ENCODE measurements around the gene MAP3K10. TPM values are rescaled to one million over a fixed set of nuclear protein-coding genes. Genes with fewer than 3 reads are reported as not detected.

The MAP3K10 gene
- polyA plus RNA-seq, 2 donors, result 5.9 to 13.5 TPM

- Histone ChIP-seq H3K4me3 (ENCODE audit: low read depth in 1 of 2, low read length in 2 of 2) (no peak overlapping the region), H3K27ac (ENCODE audit: low read depth in 2 of 2, low read length in 1 of 2) (no peak overlapping the region), H3K36me3 (ENCODE audit: control insufficient read depth in 2 of 2, insufficient read depth in 2 of 2, low read length in 1 of 2) (no peaks in the 10 kb centered on the region), H3K9me3 (ENCODE audit: control insufficient read depth in 2 of 2, insufficient read depth in 1 of 2, low read depth in 1 of 2, low read length in 1 of 2) (no peaks in the 10 kb centered on the region), H3K27me3 (ENCODE audit: control insufficient read depth in 1 of 2, insufficient read depth in 2 of 2, low read length in 2 of 2) (no peaks in the 10 kb centered on the region), H3K4me1 (ENCODE audit: control insufficient read depth in 2 of 2, insufficient read depth in 2 of 2, low read length in 1 of 2) (peaks cover 0 to 15% of the 10 kb centered on the region in 2 donors)
- 83 to 86% methylated on average over 3 of the region's 3 CpGs for WGBS, 2 donors
Observed at GRCh38 chr19:40193587-40193849, 2.3 kb downstream of the MAP3K10 start.

GRCh38 chr19:40198272-40198990 is 7.2 kb downstream of the MAP3K10 start:
- no peaks in the 10 kb centered on the region for H3K9me3 ChIP-seq (ENCODE audit: control insufficient read depth in 2 of 2, insufficient read depth in 1 of 2, low read depth in 1 of 2, low read length in 1 of 2)
- no peaks in the 10 kb centered on the region for H3K4me1 ChIP-seq (ENCODE audit: control insufficient read depth in 2 of 2, insufficient read depth in 2 of 2, low read length in 1 of 2)
- no peak overlapping the region for H3K4me3 ChIP-seq (ENCODE audit: low read depth in 1 of 2, low read length in 2 of 2)
- H3K27me3 ChIP-seq (ENCODE audit: control insufficient read depth in 1 of 2, insufficient read depth in 2 of 2, low read length in 2 of 2), result no peaks in the 10 kb centered on the region
- no peak overlapping the region for H3K27ac ChIP-seq (ENCODE audit: low read depth in 2 of 2, low read length in 1 of 2)
- peaks cover 2% of the 10 kb centered on the region in 2 donors for H3K36me3 ChIP-seq (ENCODE audit: control insufficient read depth in 2 of 2, insufficient read depth in 2 of 2, low read length in 1 of 2)
- WGBS, 2 donors, result 95 to 96% methylated on average over 28 to 29 of the region's 29 CpGs

- H3K27ac ChIP-seq (ENCODE audit: low read depth in 2 of 2, low read length in 1 of 2), result no peak overlapping the region
- WGBS, 2 donors, result 65 to 71% methylated on average over 9 of the region's 9 CpGs
- H3K4me1 ChIP-seq (ENCODE audit: control insufficient read depth in 2 of 2, insufficient read depth in 2 of 2, low read length in 1 of 2), result no peaks in the 10 kb centered on the region
Observed at GRCh38 chr19:40200341-40201099, 9.3 kb downstream of the MAP3K10 start.

GRCh38 chr19:40204381-40204780 is 13.2 kb downstream of the MAP3K10 start:
- WGBS, 2 donors, result 96% methylated on average over 16 of the region's 16 CpGs
- Histone ChIP-seq H3K4me1 (ENCODE audit: control insufficient read depth in 2 of 2, insufficient read depth in 2 of 2, low read length in 1 of 2) (no peaks in the 10 kb centered on the region), H3K9me3 (ENCODE audit: control insufficient read depth in 2 of 2, insufficient read depth in 1 of 2, low read depth in 1 of 2, low read length in 1 of 2) (no peaks in the 10 kb centered on the region), H3K27ac (ENCODE audit: low read depth in 2 of 2, low read length in 1 of 2) (no peak overlapping the region), H3K36me3 (ENCODE audit: control insufficient read depth in 2 of 2, insufficient read depth in 2 of 2, low read length in 1 of 2) (peaks cover 6 to 16% of the 10 kb centered on the region in 2 donors), H3K27me3 (ENCODE audit: control insufficient read depth in 1 of 2, insufficient read depth in 2 of 2, low read length in 2 of 2) (no peaks in the 10 kb centered on the region), H3K4me3 (ENCODE audit: low read depth in 1 of 2, low read length in 2 of 2) (no peak overlapping the region)

More at GRCh38 chr19:40200341-40201099, 9.3 kb downstream of the MAP3K10 start:
- Histone ChIP-seq H3K4me3 (ENCODE audit: low read depth in 1 of 2, low read length in 2 of 2) (no peak overlapping the region), H3K36me3 (ENCODE audit: control insufficient read depth in 2 of 2, insufficient read depth in 2 of 2, low read length in 1 of 2) (peaks cover 6 to 11% of the 10 kb centered on the region in 2 donors), H3K27me3 (ENCODE audit: control insufficient read depth in 1 of 2, insufficient read depth in 2 of 2, low read length in 2 of 2) (no peaks in the 10 kb centered on the region), H3K9me3 (ENCODE audit: control insufficient read depth in 2 of 2, insufficient read depth in 1 of 2, low read depth in 1 of 2, low read length in 1 of 2) (no peaks in the 10 kb centered on the region)

GRCh38 chr19:40205760-40206159 is 14.5 kb downstream of the MAP3K10 start:
- H3K27ac ChIP-seq (ENCODE audit: low read depth in 2 of 2, low read length in 1 of 2), result no peak overlapping the region
- H3K27me3 ChIP-seq (ENCODE audit: control insufficient read depth in 1 of 2, insufficient read depth in 2 of 2, low read length in 2 of 2), result no peaks in the 10 kb centered on the region
- no peaks in the 10 kb centered on the region for H3K4me1 ChIP-seq (ENCODE audit: control insufficient read depth in 2 of 2, insufficient read depth in 2 of 2, low read length in 1 of 2)
- 97% methylated on average over 21 of the region's 21 CpGs for WGBS, 2 donors
- no peaks in the 10 kb centered on the region for H3K9me3 ChIP-seq (ENCODE audit: control insufficient read depth in 2 of 2, insufficient read depth in 1 of 2, low read depth in 1 of 2, low read length in 1 of 2)
- H3K4me3 ChIP-seq (ENCODE audit: low read depth in 1 of 2, low read length in 2 of 2), result no peak overlapping the region
- H3K36me3 ChIP-seq (ENCODE audit: control insufficient read depth in 2 of 2, insufficient read depth in 2 of 2, low read length in 1 of 2), result peaks cover 6 to 16% of the 10 kb centered on the region in 2 donors

GRCh38 chr19:40208602-40209001 is 17.4 kb downstream of the MAP3K10 start:
- Histone ChIP-seq H3K27me3 (ENCODE audit: control insufficient read depth in 1 of 2, insufficient read depth in 2 of 2, low read length in 2 of 2) (no peaks in the 10 kb centered on the region), H3K4me1 (ENCODE audit: control insufficient read depth in 2 of 2, insufficient read depth in 2 of 2, low read length in 1 of 2) (no peaks in the 10 kb centered on the region), H3K4me3 (ENCODE audit: low read depth in 1 of 2, low read length in 2 of 2) (no peak overlapping the region), H3K9me3 (ENCODE audit: control insufficient read depth in 2 of 2, insufficient read depth in 1 of 2, low read depth in 1 of 2, low read length in 1 of 2) (no peaks in the 10 kb centered on the region), H3K36me3 (ENCODE audit: control insufficient read depth in 2 of 2, insufficient read depth in 2 of 2, low read length in 1 of 2) (peaks cover 6 to 23% of the 10 kb centered on the region in 2 donors), H3K27ac (ENCODE audit: low read depth in 2 of 2, low read length in 1 of 2) (no peak overlapping the region)
- WGBS, 2 donors, result 98 to 100% methylated on average over 5 of the region's 5 CpGs

- Histone ChIP-seq H3K4me3 (ENCODE audit: low read depth in 1 of 2, low read length in 2 of 2) (no peak overlapping the region), H3K9me3 (ENCODE audit: control insufficient read depth in 2 of 2, insufficient read depth in 1 of 2, low read depth in 1 of 2, low read length in 1 of 2) (peaks cover 0 to 3% of the 10 kb centered on the region in 2 donors), H3K4me1 (ENCODE audit: control insufficient read depth in 2 of 2, insufficient read depth in 2 of 2, low read length in 1 of 2) (no peaks in the 10 kb centered on the region), H3K36me3 (ENCODE audit: control insufficient read depth in 2 of 2, insufficient read depth in 2 of 2, low read length in 1 of 2) (peaks cover 2 to 11% of the 10 kb centered on the region in 2 donors), H3K27ac (ENCODE audit: low read depth in 2 of 2, low read length in 1 of 2) (no peak overlapping the region), H3K27me3 (ENCODE audit: control insufficient read depth in 1 of 2, insufficient read depth in 2 of 2, low read length in 2 of 2) (no peaks in the 10 kb centered on the region)
- WGBS, 2 donors, result 91 to 92% methylated on average over 5 of the region's 5 CpGs
Observed at GRCh38 chr19:40210889-40211288, 19.7 kb downstream of the MAP3K10 start.

- H3K9me3 ChIP-seq (ENCODE audit: control insufficient read depth in 2 of 2, insufficient read depth in 1 of 2, low read depth in 1 of 2, low read length in 1 of 2), result peaks cover 0 to 3% of the 10 kb centered on the region in 2 donors
Observed at GRCh38 chr19:40213251-40213829, 22.1 kb downstream of the MAP3K10 start.

GRCh38 chr19:40213882-40214570 is 22.8 kb downstream of the MAP3K10 start:
- 91 to 93% methylated on average over 49 to 50 of the region's 50 CpGs for WGBS, 2 donors
- Histone ChIP-seq H3K4me1 (ENCODE audit: control insufficient read depth in 2 of 2, insufficient read depth in 2 of 2, low read length in 1 of 2) (peaks cover 6 to 10% of the 10 kb centered on the region in 2 donors), H3K4me3 (ENCODE audit: low read depth in 1 of 2, low read length in 2 of 2) (no peak overlapping the region)

More at GRCh38 chr19:40213251-40213829, 22.1 kb downstream of the MAP3K10 start:
- H3K4me3 ChIP-seq (ENCODE audit: low read depth in 1 of 2, low read length in 2 of 2), result no peak overlapping the region
- WGBS, 2 donors, result 87 to 90% methylated on average over 52 to 53 of the region's 53 CpGs
- H3K27ac ChIP-seq (ENCODE audit: low read depth in 2 of 2, low read length in 1 of 2), result no peak overlapping the region
- peaks cover 0 to 2% of the 10 kb centered on the region in 2 donors for H3K27me3 ChIP-seq (ENCODE audit: control insufficient read depth in 1 of 2, insufficient read depth in 2 of 2, low read length in 2 of 2)
- H3K36me3 ChIP-seq (ENCODE audit: control insufficient read depth in 2 of 2, insufficient read depth in 2 of 2, low read length in 1 of 2), result peaks cover 2 to 10% of the 10 kb centered on the region in 2 donors
- H3K4me1 ChIP-seq (ENCODE audit: control insufficient read depth in 2 of 2, insufficient read depth in 2 of 2, low read length in 1 of 2), result peaks cover 6 to 10% of the 10 kb centered on the region in 2 donors

More at GRCh38 chr19:40213882-40214570, 22.8 kb downstream of the MAP3K10 start:
- H3K27me3 ChIP-seq (ENCODE audit: control insufficient read depth in 1 of 2, insufficient read depth in 2 of 2, low read length in 2 of 2), result peaks cover 0 to 4% of the 10 kb centered on the region in 2 donors
- H3K36me3 ChIP-seq (ENCODE audit: control insufficient read depth in 2 of 2, insufficient read depth in 2 of 2, low read length in 1 of 2), result peaks cover 2 to 10% of the 10 kb centered on the region in 2 donors
- H3K9me3 ChIP-seq (ENCODE audit: control insufficient read depth in 2 of 2, insufficient read depth in 1 of 2, low read depth in 1 of 2, low read length in 1 of 2), result peaks cover 0 to 3% of the 10 kb centered on the region in 2 donors
- no peak overlapping the region for H3K27ac ChIP-seq (ENCODE audit: low read depth in 2 of 2, low read length in 1 of 2)
